NAMALWA (cell line): Measurements from ENCODE around the gene ACACA.
"Not testable (repeated sequence)": the region's sequence is repeated elsewhere in the genome, so short reads cannot be mapped to it uniquely, and the experiment has no call there.

ENCODE experiments used
- DNase-seq: peaks from one replicate; pipeline ENCODE4 v3.0.0-alpha.2; 2015; ENCODE audit warnings: low spot score

Gene ACACA

GRCh38 chr17:37393352-37393751 lies 13.3 kb downstream of the ACACA start:
- no peak for DNase-seq

GRCh38 chr17:37392024-37392590 lies 14.5 kb downstream of the ACACA start:
- no peak for DNase-seq

GRCh38 chr17:37391146-37391545 lies 15.5 kb downstream of the ACACA start:
- no peak for DNase-seq

GRCh38 chr17:37389160-37389559 lies 17.5 kb downstream of the ACACA start:
- DNase-seq = no peak

GRCh38 chr17:37388266-37388665 lies 18.4 kb downstream of the ACACA start:
- DNase-seq = no peak

- no peak for DNase-seq
These were observed 20.2 kb downstream of the ACACA start for GRCh38 chr17:37386462-37386861.

- no peak for DNase-seq
These were observed 21.1 kb downstream of the ACACA start for GRCh38 chr17:37385474-37385990.

- DNase-seq = no peak
These were observed 22.0 kb downstream of the ACACA start for GRCh38 chr17:37384560-37385149.

- no peak for DNase-seq
These were observed 24.6 kb downstream of the ACACA start for GRCh38 chr17:37382056-37382455.

GRCh38 chr17:37375706-37376105 lies 30.9 kb downstream of the ACACA start, which contains the start of gene C17orf78:
C17orf78 (plus strand) TSS chr17:37375985; CDS start chr17:37376093, 108 bp downstream.
- no peak for DNase-seq

GRCh38 chr17:37373530-37374159 lies 33.0 kb downstream of the ACACA start:
- peak; percentile 90 for DNase-seq

GRCh38 chr17:37368577-37368976 lies 38.1 kb downstream of the ACACA start:
- DNase-seq = no peak

GRCh38 chr17:37365589-37365988 lies 41.0 kb downstream of the ACACA start:
- DNase-seq = no peak

GRCh38 chr17:37361543-37361942 lies 45.1 kb downstream of the ACACA start:
- no peak for DNase-seq

- DNase-seq = no peak
These were observed 46.0 kb downstream of the ACACA start for GRCh38 chr17:37360632-37361031.

- no peak for DNase-seq
These were observed 46.9 kb downstream of the ACACA start for GRCh38 chr17:37359682-37360188.

GRCh38 chr17:37358830-37359681 lies 47.6 kb downstream of the ACACA start:
- peak; percentile 98 for DNase-seq

- peak; percentile 71 for DNase-seq
These were observed 48.4 kb downstream of the ACACA start for GRCh38 chr17:37358098-37358829.

- DNase-seq = not testable (repeated sequence)
These were observed 49.7 kb downstream of the ACACA start for GRCh38 chr17:37356796-37357569.

- DNase-seq = not testable (repeated sequence)
These were observed 59.7 kb downstream of the ACACA start for GRCh38 chr17:37346863-37347402.
